GM19455 (cell line): ENCODE measurements around the gene RUNDC3A.

Source experiments
- ATAC-seq: cut with Tn5 transposase; IDR thresholded peaks from one replicate; pipeline ENCODE4 v1.9.1; 2021; ENCODE audit not compliant: unreplicated experiment

The RUNDC3A gene

GRCh38 chr17:44308320-44308818, at the start of gene RUNDC3A:
Gene RUNDC3A (plus strand): TSS chr17:44308601. CDS start chr17:44308833, 232 bp downstream.
- no peak for ATAC-seq

GRCh38 chr17:44258811-44259351, 49.5 kb upstream of the RUNDC3A start:
- no peak for ATAC-seq

- no peak for ATAC-seq
Measured at GRCh38 chr17:44260296-44260695, 48.1 kb upstream of the RUNDC3A start.

GRCh38 chr17:44262654-44263225, 45.7 kb upstream of the RUNDC3A start:
- no peak for ATAC-seq

- ATAC-seq = no peak
Measured at GRCh38 chr17:44263345-44263902, 45.0 kb upstream of the RUNDC3A start.

GRCh38 chr17:44266402-44267164, 41.8 kb upstream of the RUNDC3A start:
- ATAC-seq = no peak

- ATAC-seq = no peak
Measured at GRCh38 chr17:44267165-44267455, 41.3 kb upstream of the RUNDC3A start.

GRCh38 chr17:44267818-44268490, 40.4 kb upstream of the RUNDC3A start, which contains the start of gene SLC4A1:
Gene SLC4A1 (minus strand): TSS chr17:44268135. CDS start chr17:44262866, 5,269 bp downstream.
- ATAC-seq = no peak

- no peak for ATAC-seq
Measured at GRCh38 chr17:44268709-44269534, 39.5 kb upstream of the RUNDC3A start.

- no peak for ATAC-seq
Measured at GRCh38 chr17:44269535-44270240, 38.7 kb upstream of the RUNDC3A start.

GRCh38 chr17:44272321-44272951, 36.0 kb upstream of the RUNDC3A start:
- no peak for ATAC-seq

GRCh38 chr17:44272954-44273353, 35.4 kb upstream of the RUNDC3A start:
- no peak for ATAC-seq

- no peak for ATAC-seq
Measured at GRCh38 chr17:44273607-44274006, 34.8 kb upstream of the RUNDC3A start.

- ATAC-seq = no peak
Measured at GRCh38 chr17:44277976-44278375, 30.4 kb upstream of the RUNDC3A start.

- no peak for ATAC-seq
Measured at GRCh38 chr17:44279346-44279665, 29.1 kb upstream of the RUNDC3A start.

GRCh38 chr17:44279666-44280391, 28.6 kb upstream of the RUNDC3A start:
- ATAC-seq = no peak

- no peak for ATAC-seq
Measured at GRCh38 chr17:44280392-44280937, 27.9 kb upstream of the RUNDC3A start.

GRCh38 chr17:44281570-44281969, 26.8 kb upstream of the RUNDC3A start:
- no peak for ATAC-seq

GRCh38 chr17:44282264-44282663, 26.1 kb upstream of the RUNDC3A start:
- ATAC-seq = no peak
